ENCODE results near the gene KCNN3. TPM values are rescaled to one million over a fixed set of nuclear protein-coding genes. Genes with fewer than 3 reads are reported as not detected.

The KCNN3 gene
- total RNA-seq, 3 donors from 2014 or later (not counting 1 experiment from before 2014, with no cell fraction given) = 0.05 to 0.95 TPM; not detected in 1

GRCh38 chr1:154860156-154860870, 9.8 kb downstream of the KCNN3 start:
- no peaks in the 10 kb centered on the region for H3K36me3 Mint-ChIP-seq
- Histone ChIP-seq H3K36me3 (ENCODE audit: control insufficient read depth, insufficient read depth, low read length) (no peaks in the 10 kb centered on the region), H3K9me3 (ENCODE audit: control insufficient read depth, insufficient read depth, low read length) (no peaks in the 10 kb centered on the region), H3K27ac (ENCODE audit: low read length) (no peak overlapping the region), H3K4me3 (ENCODE audit: low read length) (no peak overlapping the region), H3K4me1 (ENCODE audit: control insufficient read depth, insufficient read depth, low read length) (peaks cover 20% of the 10 kb centered on the region), H3K27me3 (ENCODE audit: control insufficient read depth, insufficient read depth, low read length) (no peaks in the 10 kb centered on the region)
- ATAC-seq (peak in 1 of 3 donors; percentile 42), DNase-seq (no peak)
- H3K27me3 Mint-ChIP-seq (ENCODE audit: low read depth in 2 of 2) = peaks cover 22 to 28% of the 10 kb centered on the region in 2 donors
- no peak overlapping the region for H3K4me3 Mint-ChIP-seq
- H3K4me1 Mint-ChIP-seq = peaks cover 0 to 7% of the 10 kb centered on the region in 2 donors
- intact Hi-C loops (cut with micrococcal nuclease) = no loop called here
- 42% methylated on average over 12 of the region's 12 CpGs for WGBS (ENCODE audit: insufficient coverage)
- H3K27ac Mint-ChIP-seq = no peak overlapping the region
- H3K9me3 Mint-ChIP-seq = no peaks in the 10 kb centered on the region
- TF ChIP-seq CTCF (IDR thresholded peaks at IDR 0.05) = no peak

GRCh38 chr1:154859786-154860155, 10.3 kb downstream of the KCNN3 start:
- Mint-ChIP-seq H3K36me3 (no peaks in the 10 kb centered on the region), H3K4me3 (no peak overlapping the region), H3K27ac (no peak overlapping the region), H3K4me1 (peaks cover 0 to 7% of the 10 kb centered on the region in 2 donors), H3K9me3 (no peaks in the 10 kb centered on the region), H3K27me3 (ENCODE audit: low read depth in 2 of 2) (peaks cover 21 to 26% of the 10 kb centered on the region in 2 donors)
- Histone ChIP-seq H3K4me1 (ENCODE audit: control insufficient read depth, insufficient read depth, low read length) (peaks cover 20% of the 10 kb centered on the region), H3K4me3 (ENCODE audit: low read length) (no peak overlapping the region), H3K27ac (ENCODE audit: low read length) (no peak overlapping the region), H3K27me3 (ENCODE audit: control insufficient read depth, insufficient read depth, low read length) (no peaks in the 10 kb centered on the region), H3K9me3 (ENCODE audit: control insufficient read depth, insufficient read depth, low read length) (no peaks in the 10 kb centered on the region), H3K36me3 (ENCODE audit: control insufficient read depth, insufficient read depth, low read length) (no peaks in the 10 kb centered on the region)
- no peak for DNase-seq
- no peak for ATAC-seq
- TF ChIP-seq CTCF (IDR thresholded peaks at IDR 0.05) = no peak
- intact Hi-C loops (cut with micrococcal nuclease) = no loop called here
- WGBS (ENCODE audit: insufficient coverage) = 55% methylated on average over 2 of the region's 2 CpGs

GRCh38 chr1:154859151-154859785, 10.8 kb downstream of the KCNN3 start:
- ATAC-seq (no peak), DNase-seq (no peak)
- no peaks in the 10 kb centered on the region for H3K9me3 Mint-ChIP-seq
- peaks cover 17 to 21% of the 10 kb centered on the region in 2 donors for H3K27me3 Mint-ChIP-seq (ENCODE audit: low read depth in 2 of 2)
- WGBS (ENCODE audit: insufficient coverage) = 93% methylated on average over 9 of the region's 9 CpGs
- no peak overlapping the region for H3K27ac Mint-ChIP-seq
- Histone ChIP-seq H3K9me3 (ENCODE audit: control insufficient read depth, insufficient read depth, low read length) (no peaks in the 10 kb centered on the region), H3K27me3 (ENCODE audit: control insufficient read depth, insufficient read depth, low read length) (no peaks in the 10 kb centered on the region), H3K4me1 (ENCODE audit: control insufficient read depth, insufficient read depth, low read length) (peaks cover 20% of the 10 kb centered on the region), H3K4me3 (ENCODE audit: low read length) (no peak overlapping the region), H3K36me3 (ENCODE audit: control insufficient read depth, insufficient read depth, low read length) (no peaks in the 10 kb centered on the region), H3K27ac (ENCODE audit: low read length) (no peak overlapping the region)
- no peak overlapping the region for H3K4me3 Mint-ChIP-seq
- no peaks in the 10 kb centered on the region for H3K36me3 Mint-ChIP-seq
- H3K4me1 Mint-ChIP-seq = peaks cover 0 to 2% of the 10 kb centered on the region in 2 donors
- intact Hi-C loops (cut with micrococcal nuclease) = no loop called here
- no peak for TF ChIP-seq CTCF (IDR thresholded peaks at IDR 0.05)
